GM12865 (cell line): ENCODE measurements around the gene KCNIP3.

Source experiments
- DNase-seq: peaks from one replicate; pipeline ENCODE4 v3.0.0; 2010; ENCODE audit warnings: low read depth
- H3K4me3 ChIP-seq: 2 replicates; pipeline ENCODE4 v1.5.1; 2011; ENCODE audit warnings: mild to moderate bottlenecking, low read depth, low read length, control low read depth
- TF ChIP-seq, protein P1 (sequence below): IDR thresholded peaks from 2 replicates; pipeline ENCODE4 v1.5.1; 2011; ENCODE audit warnings: low read length, control low read depth, low read depth, inconsistent platforms; ENCODE audit not compliant: insufficient read depth; ENCODE audit errors: missing control alignments

Gene KCNIP3

DNA sequence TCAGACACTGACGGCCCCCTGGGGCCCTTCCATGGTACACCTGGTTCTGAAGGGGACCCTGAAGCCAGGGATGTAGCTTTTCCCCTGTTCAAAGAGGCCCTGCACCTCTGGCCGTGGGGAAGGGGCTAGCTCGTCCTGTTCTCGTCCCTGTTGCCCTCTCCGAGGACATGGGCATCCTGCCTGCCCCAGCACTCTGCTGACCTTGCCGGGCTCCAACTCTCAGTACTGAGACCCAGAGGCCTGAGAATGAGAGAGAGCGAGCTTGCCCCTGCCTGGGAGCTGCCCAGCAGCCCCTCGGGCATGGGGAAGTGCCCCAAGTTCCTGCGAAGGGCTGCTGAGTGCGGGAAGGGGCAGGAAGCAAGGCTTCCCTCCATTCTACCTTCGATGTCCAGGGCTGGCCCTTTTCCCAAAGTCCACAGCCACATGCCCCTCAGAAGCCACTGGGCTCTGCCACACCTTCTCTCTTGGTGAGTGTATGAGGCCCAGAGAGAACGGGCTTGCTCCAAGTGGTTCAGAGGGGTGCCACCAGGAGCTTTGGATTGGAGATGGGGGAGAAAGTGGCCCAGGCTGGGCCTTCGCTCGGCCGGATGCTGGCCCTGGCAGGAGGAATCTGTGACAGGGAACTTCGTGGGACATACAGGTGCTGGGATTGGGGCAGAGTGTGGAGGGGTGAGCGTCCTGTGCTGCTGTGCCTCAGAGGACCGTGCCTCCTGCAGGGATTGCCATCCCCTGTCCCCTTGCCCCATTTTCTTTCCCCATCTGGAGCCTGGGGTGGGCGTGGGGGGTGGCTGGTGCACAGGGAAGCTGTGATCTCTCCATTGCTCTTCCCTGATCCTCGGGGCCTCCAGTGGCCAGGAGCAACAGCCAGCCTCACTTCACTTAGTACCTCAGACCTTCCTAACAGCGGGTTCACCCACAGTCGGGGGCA is 50.8 kb downstream of the KCNIP3 start:
- no peak for DNase-seq
- H3K4me3 ChIP-seq: no peak overlapping the region
- TF ChIP-seq, protein P1, sequence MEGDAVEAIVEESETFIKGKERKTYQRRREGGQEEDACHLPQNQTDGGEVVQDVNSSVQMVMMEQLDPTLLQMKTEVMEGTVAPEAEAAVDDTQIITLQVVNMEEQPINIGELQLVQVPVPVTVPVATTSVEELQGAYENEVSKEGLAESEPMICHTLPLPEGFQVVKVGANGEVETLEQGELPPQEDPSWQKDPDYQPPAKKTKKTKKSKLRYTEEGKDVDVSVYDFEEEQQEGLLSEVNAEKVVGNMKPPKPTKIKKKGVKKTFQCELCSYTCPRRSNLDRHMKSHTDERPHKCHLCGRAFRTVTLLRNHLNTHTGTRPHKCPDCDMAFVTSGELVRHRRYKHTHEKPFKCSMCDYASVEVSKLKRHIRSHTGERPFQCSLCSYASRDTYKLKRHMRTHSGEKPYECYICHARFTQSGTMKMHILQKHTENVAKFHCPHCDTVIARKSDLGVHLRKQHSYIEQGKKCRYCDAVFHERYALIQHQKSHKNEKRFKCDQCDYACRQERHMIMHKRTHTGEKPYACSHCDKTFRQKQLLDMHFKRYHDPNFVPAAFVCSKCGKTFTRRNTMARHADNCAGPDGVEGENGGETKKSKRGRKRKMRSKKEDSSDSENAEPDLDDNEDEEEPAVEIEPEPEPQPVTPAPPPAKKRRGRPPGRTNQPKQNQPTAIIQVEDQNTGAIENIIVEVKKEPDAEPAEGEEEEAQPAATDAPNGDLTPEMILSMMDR: no peak

DNA sequence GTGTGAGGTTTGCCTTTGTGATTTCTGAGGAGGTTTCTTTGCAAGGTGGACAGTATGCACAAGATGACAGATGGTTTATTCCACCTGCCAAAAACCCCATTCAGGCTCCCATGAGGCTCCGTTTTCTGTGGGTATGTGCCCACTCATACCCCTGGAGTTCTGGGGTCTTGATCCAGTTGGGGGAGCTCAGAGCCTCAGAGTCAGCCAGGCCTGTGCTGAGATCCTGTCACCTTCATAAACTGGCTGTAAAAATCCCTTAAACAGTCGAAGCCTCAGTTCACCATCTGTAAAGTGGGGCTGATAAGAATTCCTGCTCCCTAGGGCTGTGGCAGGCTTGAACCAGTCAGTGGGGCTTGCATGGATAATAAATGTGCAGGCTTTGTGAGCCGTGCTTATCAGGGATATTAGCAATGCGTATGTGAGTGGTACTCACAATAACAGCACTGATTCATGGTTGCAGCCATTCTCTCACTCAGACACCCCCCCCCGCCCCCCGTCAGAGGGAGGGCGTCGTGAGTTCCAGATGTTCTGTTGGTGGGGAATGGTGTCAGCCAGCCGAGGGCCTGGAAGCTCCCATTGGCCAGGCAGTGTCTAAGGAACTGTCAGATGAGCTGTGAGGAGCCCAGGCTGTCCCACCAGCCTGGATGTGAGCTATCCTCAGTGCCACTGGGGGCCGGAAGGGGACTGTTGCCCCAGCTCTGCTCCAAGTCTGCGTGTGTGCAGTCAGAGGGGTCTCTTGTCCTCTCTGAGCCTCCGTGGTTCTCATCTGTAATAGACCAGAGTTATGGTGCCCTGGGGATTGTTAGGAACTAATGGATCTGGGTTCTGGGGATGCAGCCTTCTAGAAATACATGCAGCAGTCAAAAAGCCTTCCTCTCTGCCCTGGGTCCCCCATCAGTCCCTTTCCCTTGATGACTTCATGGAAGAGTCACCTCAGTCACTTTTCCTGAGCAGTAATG is 51.7 kb downstream of the KCNIP3 start:
- no peak overlapping the region for H3K4me3 ChIP-seq
- TF ChIP-seq, protein P1: no peak
- no peak for DNase-seq

DNA sequence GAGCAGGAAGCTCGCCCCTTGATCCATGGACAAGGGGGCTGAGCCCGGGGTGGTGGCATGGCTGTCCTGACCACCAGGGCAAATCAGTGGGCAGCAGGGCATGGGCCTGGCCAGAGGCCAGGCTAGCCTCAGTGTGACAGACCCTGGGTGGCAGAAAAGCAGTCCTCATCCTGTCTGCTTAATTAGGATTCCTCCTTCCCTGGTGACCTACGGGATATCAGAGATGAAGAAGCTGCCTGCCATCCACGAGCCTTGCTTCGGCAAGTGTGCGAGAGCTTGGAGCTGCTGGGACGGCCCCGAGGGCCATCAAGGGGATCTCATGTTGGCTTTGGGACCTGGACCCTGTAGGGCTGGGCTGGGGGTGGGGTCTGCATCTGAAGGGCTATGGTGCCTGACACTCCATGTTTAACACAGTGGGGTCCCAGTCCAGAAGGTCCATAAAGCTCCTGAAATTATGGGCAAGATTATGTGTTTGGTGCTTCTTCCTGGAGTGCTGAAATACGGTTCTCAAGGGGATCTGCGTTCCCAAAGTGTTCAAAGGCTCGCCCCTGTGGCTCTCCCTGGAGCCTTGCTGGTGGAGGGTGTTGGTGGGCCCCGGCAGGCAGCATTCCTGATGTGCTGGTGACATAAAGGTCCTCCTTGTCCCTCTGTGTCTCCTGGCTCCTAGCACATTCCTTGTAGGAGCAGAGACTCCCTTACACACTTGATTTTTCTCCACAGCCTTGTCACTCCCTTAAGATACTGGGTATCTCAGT is 52.6 kb downstream of the KCNIP3 start:
- no peak for DNase-seq
- TF ChIP-seq, protein P1: no peak
- H3K4me3 ChIP-seq: no peak overlapping the region

DNA sequence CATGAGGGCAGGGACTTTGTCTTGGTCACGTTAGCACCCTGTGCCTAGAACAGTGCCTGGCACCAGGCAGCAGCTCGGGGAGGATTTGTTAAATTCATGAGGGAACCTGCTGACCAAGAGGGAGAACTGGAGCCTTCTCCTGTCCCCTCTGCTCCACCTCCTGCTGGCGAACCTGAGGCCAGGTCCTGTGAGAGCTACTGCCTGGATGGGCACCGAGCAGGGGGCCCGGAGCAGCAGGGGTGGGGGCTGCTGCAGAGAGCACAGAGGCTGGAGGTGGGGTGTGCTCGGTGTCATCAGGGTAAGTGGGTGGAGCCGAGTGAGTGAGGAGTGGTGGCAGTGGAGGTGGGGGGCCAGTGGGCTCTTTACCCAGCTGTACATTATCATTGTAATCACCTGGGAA is 53.2 kb downstream of the KCNIP3 start:
- no peak for DNase-seq
- TF ChIP-seq, protein P1: no peak
- H3K4me3 ChIP-seq: no peak overlapping the region

DNA sequence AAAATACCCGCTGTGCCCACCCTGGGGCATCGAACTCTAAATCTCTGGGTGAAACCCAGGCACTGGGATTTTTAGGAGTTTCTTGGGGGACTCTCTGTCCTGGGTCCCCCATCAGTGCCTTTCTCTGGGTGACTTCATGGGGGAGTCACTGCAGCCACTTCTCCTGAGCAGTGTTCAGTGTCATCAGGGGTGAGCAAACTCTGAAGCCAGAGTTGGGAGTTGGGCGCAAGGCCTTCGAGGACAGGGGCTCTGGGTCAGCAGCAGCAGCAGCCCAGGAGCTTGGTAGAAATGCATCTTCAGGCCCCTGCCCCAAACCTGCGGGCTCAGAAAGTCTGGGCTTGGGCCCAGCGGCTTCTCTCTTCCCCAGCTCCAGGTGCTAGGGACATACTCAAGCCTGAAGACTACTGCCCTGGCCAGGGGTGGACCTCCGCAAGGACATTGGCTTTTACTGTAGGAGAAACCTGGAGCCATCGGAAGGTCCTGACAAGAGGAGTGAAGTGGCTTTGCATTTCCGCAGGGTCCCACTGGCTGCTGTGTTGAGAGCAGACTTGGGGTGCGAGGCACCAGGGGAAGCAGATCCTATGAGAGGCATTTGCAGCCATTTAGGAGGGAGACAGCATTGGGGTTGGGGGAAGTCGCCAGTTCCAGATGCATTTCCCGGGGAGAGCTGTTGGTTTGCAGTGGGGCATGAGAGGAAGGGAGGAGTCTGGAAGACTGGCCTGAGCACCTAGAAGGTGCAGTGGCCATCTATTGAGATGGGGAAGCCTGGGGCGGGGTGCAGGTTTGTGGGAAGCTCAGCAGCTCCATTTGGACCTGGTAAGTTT is 53.8 kb downstream of the KCNIP3 start:
- no peak for DNase-seq
- no peak overlapping the region for H3K4me3 ChIP-seq
- TF ChIP-seq, protein P1: no peak

DNA sequence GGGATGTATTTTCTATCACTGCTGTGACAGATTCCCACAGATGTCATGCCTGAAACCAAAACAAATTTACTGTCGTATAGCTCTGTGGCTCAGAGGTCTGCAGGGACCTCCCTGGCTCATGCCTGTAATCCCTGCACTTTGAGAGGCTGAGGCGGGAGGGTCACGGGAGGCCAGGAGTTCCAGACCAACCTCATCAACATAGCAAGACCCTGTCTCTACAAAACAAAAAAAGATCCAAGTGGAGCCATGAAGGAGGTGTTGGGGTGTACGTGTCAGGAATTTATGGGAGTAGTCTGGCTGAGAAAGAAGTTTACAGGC is 54.4 kb downstream of the KCNIP3 start:
- TF ChIP-seq, protein P1: no peak
- no peak for DNase-seq
- no peak overlapping the region for H3K4me3 ChIP-seq
